GM21619 (cell line): ENCODE measurements around the gene SLC28A1.
"Not testable (repeated sequence)": the region's sequence is repeated elsewhere in the genome, so short reads cannot be mapped to it uniquely, and the experiment has no call there.

Source experiments
- ATAC-seq: cut with Tn5 transposase; IDR thresholded peaks from one replicate; pipeline ENCODE4 v1.9.1; 2021; ENCODE audit not compliant: unreplicated experiment

The SLC28A1 gene

DNA sequence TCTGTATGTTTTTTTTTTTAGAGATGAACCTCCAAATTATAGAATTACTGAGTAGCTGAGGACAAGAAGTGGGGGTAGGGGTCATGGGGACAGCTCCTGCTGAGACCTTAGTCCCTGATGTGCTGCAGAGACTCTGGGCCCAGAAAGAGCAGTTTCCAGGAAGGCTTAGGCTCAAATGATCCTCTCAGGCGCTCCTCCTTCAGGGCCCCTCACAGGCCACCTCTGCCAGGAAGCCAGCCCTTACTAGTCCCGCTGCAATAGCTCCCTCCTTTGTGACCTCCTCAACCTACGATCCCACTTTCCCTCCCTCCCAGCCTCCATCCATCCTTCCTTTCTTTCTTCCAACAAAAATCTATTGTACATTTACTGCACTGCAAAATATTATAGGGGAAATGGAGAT lies 24.6 kb downstream of the SLC28A1 start:
- no peak for ATAC-seq

GRCh38 chr15:84909782-84910181 lies 25.3 kb downstream of the SLC28A1 start:
- no peak for ATAC-seq

DNA sequence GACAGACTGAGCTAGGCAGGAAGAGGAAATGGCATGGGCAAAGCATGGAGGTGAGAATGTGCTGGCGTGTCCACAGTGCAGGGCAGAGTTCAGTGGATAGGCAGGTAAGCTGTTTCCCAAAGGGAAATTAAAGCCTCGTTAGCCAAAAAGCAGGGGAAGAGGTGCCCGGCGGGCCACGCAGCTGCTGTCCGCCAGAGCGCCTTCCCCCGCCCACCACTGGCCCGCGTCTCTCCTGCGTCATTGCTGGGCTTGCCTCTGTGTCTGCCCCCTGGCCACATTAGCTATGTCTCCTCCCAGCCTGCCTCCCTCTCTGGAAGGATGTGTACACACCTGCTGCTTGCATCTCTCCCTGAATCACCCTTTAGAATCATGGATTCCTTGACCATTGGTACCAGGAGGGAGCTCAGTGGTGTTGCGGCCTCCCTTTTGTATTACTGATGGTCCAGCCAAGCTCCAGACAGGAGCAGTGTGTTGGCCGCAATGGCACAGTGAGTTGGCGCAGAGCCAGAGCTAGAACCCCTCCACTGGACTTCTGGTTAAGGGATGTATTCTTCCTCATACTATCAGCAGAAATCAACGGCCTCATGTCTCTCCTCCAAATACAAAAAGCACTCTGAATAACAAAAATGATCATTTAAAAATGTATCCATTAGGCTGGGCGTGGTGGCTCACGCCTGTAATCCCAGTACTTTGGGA lies 26.6 kb downstream of the SLC28A1 start:
- ATAC-seq = no peak

GRCh38 chr15:84911879-84912660 lies 27.6 kb downstream of the SLC28A1 start:
- ATAC-seq = peak; percentile 28

- no peak for ATAC-seq
Observed at GRCh38 chr15:84913360-84913723, 28.9 kb downstream of the SLC28A1 start.

- ATAC-seq = no peak
Observed at GRCh38 chr15:84914351-84914750, 29.9 kb downstream of the SLC28A1 start.

- ATAC-seq = peak; percentile 94
Observed at GRCh38 chr15:84914909-84915605, 30.6 kb downstream of the SLC28A1 start.

DNA sequence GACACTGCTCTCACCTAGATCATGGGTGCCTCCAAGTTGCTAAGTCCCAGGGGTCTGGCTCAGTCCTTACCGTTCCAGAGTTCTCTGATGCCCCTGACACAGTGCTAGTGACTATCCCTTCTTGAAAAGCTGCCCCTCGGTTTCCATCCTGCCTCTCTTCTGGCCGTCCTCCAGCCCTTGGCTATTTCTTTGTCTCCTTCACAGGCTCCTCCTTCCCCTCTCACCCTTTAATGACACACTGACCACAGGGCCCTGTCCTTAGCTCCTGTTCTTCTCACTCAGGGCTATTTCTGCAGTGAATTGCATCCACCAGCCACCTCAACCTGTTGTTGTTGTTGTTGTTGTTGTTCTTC lies 31.1 kb downstream of the SLC28A1 start:
- ATAC-seq = no peak

GRCh38 chr15:84917452-84917851 lies 33.0 kb downstream of the SLC28A1 start:
- ATAC-seq = no peak

DNA sequence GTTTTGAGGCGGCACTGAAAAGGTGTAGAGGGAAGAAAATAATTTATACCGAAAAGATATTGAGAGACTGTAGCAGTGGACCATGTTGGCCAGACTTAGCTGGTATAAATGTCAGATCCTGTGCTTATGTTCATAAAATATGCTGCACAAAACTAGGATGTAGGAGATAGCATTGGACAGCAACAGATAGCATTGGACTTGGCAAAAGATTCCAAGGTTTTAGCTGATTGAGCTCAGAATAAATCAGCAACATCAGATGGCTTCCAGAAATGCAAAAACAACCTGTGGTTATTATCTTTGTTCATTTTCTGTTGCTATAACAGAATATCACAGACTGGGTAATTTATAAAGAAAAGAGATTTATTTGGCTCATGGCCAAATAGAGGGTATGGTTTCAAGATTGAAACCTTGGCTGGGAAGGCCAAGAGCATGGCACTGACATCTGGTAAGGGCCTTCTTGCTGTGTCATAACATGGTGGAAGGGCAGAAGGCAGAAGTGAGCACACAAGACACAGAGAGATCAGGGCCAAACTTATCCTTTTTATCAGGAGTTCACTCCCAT lies 34.7 kb downstream of the SLC28A1 start:
- ATAC-seq = no peak

DNA sequence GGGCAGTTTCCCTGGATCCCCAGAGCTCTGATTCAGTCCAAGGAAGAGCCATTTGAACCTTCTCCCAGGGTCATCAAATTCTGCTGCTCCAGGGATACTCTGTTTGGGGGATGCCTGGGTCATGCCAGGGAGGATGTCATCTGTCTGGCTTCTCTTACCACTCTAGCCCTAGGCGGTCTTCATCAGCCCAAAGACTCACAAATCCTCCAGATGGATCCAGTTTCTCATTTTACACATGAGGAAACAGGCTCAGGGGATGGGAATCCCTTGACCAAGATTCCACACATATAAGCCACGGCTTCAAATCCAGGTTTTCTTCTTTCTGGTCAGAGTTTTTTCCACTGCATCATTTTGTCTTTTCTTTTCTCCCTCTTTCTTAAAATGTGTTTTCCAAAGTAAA lies 36.7 kb downstream of the SLC28A1 start:
- ATAC-seq = no peak

DNA sequence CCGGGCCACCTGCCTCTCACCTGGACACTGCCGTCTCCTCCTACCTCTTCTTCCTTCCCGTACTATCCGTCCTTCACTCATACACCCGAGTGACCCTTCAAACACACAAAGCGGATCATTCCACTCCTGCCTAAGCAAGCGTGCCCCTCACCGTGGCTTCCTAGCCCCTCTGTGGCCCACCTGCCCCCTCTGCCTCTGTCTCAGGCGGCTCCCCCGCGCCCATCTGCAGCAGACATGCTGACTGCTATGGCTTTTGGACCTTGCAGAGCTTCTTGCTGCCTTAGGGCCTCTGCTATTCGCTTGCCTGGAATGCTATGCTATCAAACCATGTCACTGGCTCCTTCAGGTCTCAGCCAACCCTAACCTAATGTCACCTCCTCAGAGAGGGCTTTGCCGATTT lies 38.1 kb downstream of the SLC28A1 start:
- no peak for ATAC-seq

GRCh38 chr15:84924077-84924731 lies 39.7 kb downstream of the SLC28A1 start:
- no peak for ATAC-seq

- ATAC-seq = not testable (repeated sequence)
Observed at GRCh38 chr15:84924821-84925569, 40.5 kb downstream of the SLC28A1 start.

DNA sequence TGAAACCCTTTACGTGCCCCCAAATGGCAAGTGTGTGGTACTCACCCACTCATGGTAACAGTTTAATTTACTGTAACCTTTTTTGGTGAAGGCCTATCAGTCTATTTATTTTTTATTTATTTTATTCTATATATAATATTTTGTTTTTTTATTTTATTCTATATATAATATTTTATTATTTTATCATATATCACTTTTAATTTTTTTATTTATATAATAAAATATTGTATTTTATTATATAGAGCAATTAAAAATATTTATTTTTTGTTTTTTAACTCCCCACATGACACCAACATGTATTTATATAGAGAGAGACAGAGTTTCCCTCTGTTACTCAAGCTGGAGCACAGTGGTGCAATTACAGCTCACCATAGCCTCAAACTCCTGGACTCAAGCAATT lies 41.4 kb downstream of the SLC28A1 start:
- ATAC-seq = no peak

GRCh38 chr15:84926491-84927230 lies 42.2 kb downstream of the SLC28A1 start:
- no peak for ATAC-seq

- no peak for ATAC-seq
Observed at GRCh38 chr15:84928843-84929168, 44.3 kb downstream of the SLC28A1 start.

DNA sequence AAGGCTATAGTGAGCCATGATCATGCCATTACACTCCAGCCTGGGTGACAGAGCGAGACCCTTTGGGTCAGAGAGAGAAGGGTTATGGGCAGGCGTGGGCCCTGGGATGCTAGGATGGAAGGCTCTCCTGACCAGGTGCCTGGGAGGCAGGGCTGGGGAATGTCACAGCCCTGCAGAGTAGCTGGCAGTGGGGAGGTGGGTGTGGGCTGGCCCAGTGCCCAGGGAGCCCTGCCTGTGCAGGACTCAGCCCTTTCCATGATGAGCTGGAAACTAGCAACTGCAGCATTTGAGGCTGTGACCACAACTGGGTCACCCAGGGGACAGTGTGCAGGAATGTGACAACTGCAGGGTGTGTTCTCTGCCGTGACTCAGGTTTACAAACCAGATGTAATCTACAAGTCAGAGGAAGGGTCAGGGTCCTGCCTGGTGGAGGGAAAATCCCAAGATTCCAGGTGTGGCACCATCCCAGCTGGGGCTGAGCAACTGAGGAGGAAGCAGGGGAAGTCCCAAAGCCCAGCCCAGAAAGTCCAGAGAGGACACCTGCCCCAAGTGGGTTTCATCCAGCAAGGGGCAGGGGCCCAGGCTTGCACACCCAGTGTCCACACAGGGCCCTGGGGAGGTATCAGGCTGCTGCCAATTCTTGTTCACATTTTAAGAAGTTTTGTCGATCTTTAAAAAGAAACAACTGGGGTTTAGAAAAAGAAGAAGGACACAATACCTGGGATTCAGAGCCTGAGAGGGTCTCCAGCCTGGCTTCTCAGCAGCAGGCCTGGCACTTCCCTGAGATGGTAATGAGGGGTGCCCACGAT lies 45.5 kb downstream of the SLC28A1 start:
- ATAC-seq = no peak
